Muscle layer of duodenum (tissue), 2 donors: Measurements from ENCODE around the gene LHFPL2.
A peak's percentile ranks its signal among the peaks of the same experiment; 100 is the strongest.

Experiments
- H3K27ac ChIP-seq: one replicate; pipeline ENCODE4 v1.7.0; 2013; ENCODE audit warnings: mild to moderate bottlenecking, low read length
- H3K27me3 ChIP-seq: one replicate; pipeline ENCODE4 v1.7.0; 2013; ENCODE audit warnings: low read depth, mild to moderate bottlenecking, control low read depth, low read length
- H3K36me3 ChIP-seq, 2 donors: one replicate each; pipeline ENCODE4 v1.7.0; 2013; ENCODE audit warnings: low read length in 2 of 2, control low read depth in 1 of 2, mild to moderate bottlenecking in 1 of 2; ENCODE audit not compliant: insufficient read depth in 2 of 2, control insufficient read depth in 1 of 2
- H3K4me1 ChIP-seq, 2 donors: one replicate each; pipeline ENCODE4 v1.7.0; 2013; ENCODE audit warnings: low read length in 2 of 2, mild to moderate bottlenecking in 2 of 2, control low read depth in 1 of 2, moderate library complexity in 1 of 2; ENCODE audit not compliant: insufficient read depth in 2 of 2, control insufficient read depth in 1 of 2
- H3K4me3 ChIP-seq, 2 donors: one replicate each; pipeline ENCODE4 v1.7.0; 2013; ENCODE audit warnings: low read length in 2 of 2, low read depth in 1 of 2, mild to moderate bottlenecking in 1 of 2
- H3K9me3 ChIP-seq, 2 donors: one replicate each; pipeline ENCODE4 v1.7.0; 2013; ENCODE audit warnings: low read length in 2 of 2, control low read depth in 1 of 2, mild to moderate bottlenecking in 1 of 2; ENCODE audit not compliant: control insufficient read depth in 1 of 2
- donor health status: healthy.

Gene LHFPL2

DNA sequence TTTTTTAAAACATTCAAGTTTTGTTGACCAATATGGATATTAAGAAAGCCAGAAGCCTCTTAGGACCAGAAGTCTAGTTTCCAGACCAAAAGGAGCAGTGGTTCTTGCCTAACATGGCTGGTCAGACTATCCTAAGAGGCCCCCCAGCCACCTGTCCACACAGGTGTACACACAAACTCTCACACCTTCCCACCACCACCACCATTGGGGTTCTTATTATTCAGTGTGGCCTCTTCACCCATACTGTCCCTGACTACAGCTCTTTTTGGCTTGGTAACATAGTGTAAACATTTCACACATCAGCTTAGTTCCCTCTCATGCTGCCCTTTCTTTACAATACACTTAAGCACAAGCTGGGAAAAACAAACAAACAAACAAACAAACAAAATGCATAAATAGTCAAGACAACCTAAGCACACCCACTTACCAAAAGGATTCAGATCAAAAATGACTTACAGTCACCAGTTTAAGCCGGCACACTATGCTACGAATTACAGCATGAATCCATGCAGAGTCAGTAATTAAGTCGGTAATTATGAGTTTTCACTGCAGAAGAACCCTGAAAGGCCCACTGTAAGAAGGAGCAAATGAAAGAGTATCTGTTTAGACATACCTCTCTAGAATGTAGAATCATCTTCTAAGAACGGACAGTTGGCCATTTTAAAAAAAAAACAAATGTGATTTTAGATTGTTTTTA, 9.5 kb downstream of the LHFPL2 start:
- Histone ChIP-seq H3K4me3 (peak overlapping the region in 1 of 2 donors; percentile 22), H3K27me3 (no peaks in the 10 kb centered on the region), H3K27ac (peak overlapping the region; percentile 40), H3K9me3 (no peaks in the 10 kb centered on the region), H3K36me3 (no peaks in the 10 kb centered on the region), H3K4me1 (peaks cover 21 to 63% of the 10 kb centered on the region in 2 donors)

DNA sequence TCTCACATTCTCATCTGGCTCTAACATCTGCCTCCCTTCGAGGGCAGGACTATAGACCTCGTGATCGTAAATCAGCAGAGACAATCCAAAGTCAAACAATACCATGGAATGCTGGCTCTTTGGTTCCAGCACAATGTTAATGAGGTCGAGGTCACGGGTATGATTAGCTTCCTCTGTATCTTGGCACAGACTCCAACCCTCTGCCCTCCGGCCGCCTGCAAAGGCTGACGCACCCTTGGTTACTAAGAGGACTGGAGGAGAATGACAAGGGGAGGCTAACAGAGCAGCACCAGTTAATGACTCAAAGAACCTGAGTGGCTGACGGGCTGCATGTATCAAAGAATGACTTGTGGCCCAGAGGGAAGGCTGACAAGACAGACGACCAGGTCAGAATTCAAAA, 10.1 kb downstream of the LHFPL2 start:
- no peaks in the 10 kb centered on the region for H3K36me3 ChIP-seq
- H3K9me3 ChIP-seq = no peaks in the 10 kb centered on the region
- H3K4me1 ChIP-seq = peaks cover 21 to 70% of the 10 kb centered on the region in 2 donors
- peak overlapping the region; percentile 40 for H3K27ac ChIP-seq
- H3K4me3 ChIP-seq = peak overlapping the region in 1 of 2 donors; percentile 22
- H3K27me3 ChIP-seq = no peaks in the 10 kb centered on the region

DNA sequence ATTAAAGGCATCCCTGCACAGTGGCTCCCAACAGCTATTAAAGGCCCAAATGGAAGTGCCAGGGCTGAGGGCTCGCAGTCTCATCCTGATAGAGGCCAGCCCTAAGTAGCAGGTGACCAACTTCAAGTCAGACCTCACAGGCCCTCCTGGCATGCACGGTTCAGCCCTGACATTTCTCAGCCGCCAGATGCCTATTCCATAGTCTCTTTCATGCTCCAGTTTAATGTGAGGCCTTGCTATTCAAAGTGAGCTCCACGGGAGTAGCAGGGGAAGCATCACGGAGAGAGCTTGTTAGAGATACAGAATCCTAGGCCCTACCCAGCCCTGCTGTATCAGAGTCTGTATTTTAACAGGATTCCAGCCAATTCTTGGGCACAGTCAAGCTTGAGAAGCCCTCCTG, 11.1 kb downstream of the LHFPL2 start:
- H3K27me3 ChIP-seq = no peaks in the 10 kb centered on the region
- H3K27ac ChIP-seq = no peak overlapping the region
- H3K4me3 ChIP-seq = no peak overlapping the region
- H3K36me3 ChIP-seq = peaks cover 0 to 4% of the 10 kb centered on the region in 2 donors
- H3K9me3 ChIP-seq = no peaks in the 10 kb centered on the region
- H3K4me1 ChIP-seq = peaks cover 21 to 69% of the 10 kb centered on the region in 2 donors

GRCh38 chr5:78636682-78637081, 11.9 kb downstream of the LHFPL2 start:
- H3K36me3 ChIP-seq = peaks cover 0 to 10% of the 10 kb centered on the region in 2 donors

DNA sequence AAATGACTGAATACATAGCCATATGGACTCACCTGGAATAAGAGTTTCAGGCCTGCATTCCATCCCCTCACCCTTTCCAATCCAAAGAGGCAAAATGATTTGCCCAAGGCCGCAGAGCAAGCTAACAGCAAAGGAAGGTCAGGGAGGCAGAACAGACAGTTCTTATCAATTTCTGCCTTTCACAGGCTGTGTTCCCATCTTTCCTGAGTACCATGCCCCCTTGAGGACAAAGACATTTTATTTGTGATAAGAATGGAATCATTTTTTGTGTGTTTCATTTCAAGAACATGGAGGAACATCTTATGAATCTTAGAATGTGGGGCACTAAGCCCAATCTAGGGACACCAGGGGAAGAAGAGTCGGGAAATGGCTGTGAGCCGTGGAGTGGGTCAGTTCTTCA, 13.9 kb downstream of the LHFPL2 start:
- Histone ChIP-seq H3K4me1 (peaks cover 18 to 54% of the 10 kb centered on the region in 2 donors), H3K27ac (no peak overlapping the region), H3K4me3 (no peak overlapping the region)

More at GRCh38 chr5:78636682-78637081, 11.9 kb downstream of the LHFPL2 start:
- Histone ChIP-seq H3K27ac (no peak overlapping the region), H3K4me1 (peaks cover 21 to 61% of the 10 kb centered on the region in 2 donors), H3K27me3 (no peaks in the 10 kb centered on the region), H3K4me3 (no peak overlapping the region), H3K9me3 (no peaks in the 10 kb centered on the region)

DNA sequence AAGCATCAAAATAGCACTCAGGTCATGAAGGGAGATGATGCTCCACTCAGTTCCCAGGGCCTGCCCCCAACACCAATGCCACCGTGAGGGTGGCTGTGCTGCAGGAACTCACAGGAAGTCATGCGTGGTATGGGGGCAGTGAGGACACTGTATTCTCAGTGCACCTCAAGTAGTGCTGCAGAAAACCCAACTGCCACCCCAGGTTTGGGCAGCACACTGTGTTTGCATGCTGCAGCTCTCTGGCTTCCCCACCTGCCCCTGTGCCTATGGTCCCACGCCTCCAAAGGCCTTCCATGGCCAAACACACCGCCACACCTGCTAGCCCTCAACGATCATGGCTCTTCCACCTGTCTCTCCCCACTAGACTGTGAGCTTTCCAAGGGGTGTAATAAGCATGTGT, 14.3 kb downstream of the LHFPL2 start:
- Histone ChIP-seq H3K27me3 (no peaks in the 10 kb centered on the region), H3K36me3 (peaks cover 10 to 18% of the 10 kb centered on the region in 2 donors), H3K4me1 (peaks cover 18 to 55% of the 10 kb centered on the region in 2 donors), H3K4me3 (no peak overlapping the region), H3K9me3 (no peaks in the 10 kb centered on the region), H3K27ac (no peak overlapping the region)

More for the DNA sequence above, 13.9 kb downstream of the LHFPL2 start:
- Histone ChIP-seq H3K9me3 (no peaks in the 10 kb centered on the region), H3K36me3 (peaks cover 10 to 18% of the 10 kb centered on the region in 2 donors), H3K27me3 (no peaks in the 10 kb centered on the region)

- Histone ChIP-seq H3K27me3 (no peaks in the 10 kb centered on the region), H3K27ac (no peak overlapping the region), H3K36me3 (peaks cover 10 to 18% of the 10 kb centered on the region in 2 donors), H3K4me1 (peaks cover 13 to 55% of the 10 kb centered on the region in 2 donors), H3K4me3 (no peak overlapping the region), H3K9me3 (no peaks in the 10 kb centered on the region)
Observed at GRCh38 chr5:78633700-78634099, 14.9 kb downstream of the LHFPL2 start.

GRCh38 chr5:78632467-78632866, 16.1 kb downstream of the LHFPL2 start:
- H3K4me1 ChIP-seq = peaks cover 8 to 57% of the 10 kb centered on the region in 2 donors
- no peaks in the 10 kb centered on the region for H3K9me3 ChIP-seq
- peaks cover 10 to 18% of the 10 kb centered on the region in 2 donors for H3K36me3 ChIP-seq

DNA sequence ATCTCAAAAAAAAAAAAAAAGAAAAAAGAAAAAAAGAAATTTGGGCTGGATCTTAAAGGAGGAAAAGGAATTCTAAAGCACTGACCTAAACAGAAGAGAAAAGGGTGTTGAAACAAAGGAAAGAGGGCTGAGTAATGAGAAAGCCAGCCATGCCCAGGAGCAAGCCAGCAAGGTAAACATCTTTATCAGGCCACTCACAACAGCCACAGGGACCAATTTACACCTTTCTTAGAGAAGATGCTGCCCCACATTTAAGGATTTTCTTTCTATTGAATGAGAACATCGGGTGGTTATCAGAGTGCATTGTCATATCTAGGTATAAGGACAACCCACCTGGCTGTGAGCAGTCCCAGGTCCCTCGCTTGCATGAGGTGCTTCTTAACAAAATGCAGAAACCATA, 16.6 kb downstream of the LHFPL2 start:
- Histone ChIP-seq H3K4me3 (no peak overlapping the region), H3K4me1 (peaks cover 8 to 57% of the 10 kb centered on the region in 2 donors), H3K36me3 (peaks cover 10 to 18% of the 10 kb centered on the region in 2 donors), H3K27me3 (no peaks in the 10 kb centered on the region), H3K27ac (no peak overlapping the region), H3K9me3 (no peaks in the 10 kb centered on the region)

More at GRCh38 chr5:78632467-78632866, 16.1 kb downstream of the LHFPL2 start:
- no peak overlapping the region for H3K27ac ChIP-seq
- H3K4me3 ChIP-seq = no peak overlapping the region
- no peaks in the 10 kb centered on the region for H3K27me3 ChIP-seq

DNA sequence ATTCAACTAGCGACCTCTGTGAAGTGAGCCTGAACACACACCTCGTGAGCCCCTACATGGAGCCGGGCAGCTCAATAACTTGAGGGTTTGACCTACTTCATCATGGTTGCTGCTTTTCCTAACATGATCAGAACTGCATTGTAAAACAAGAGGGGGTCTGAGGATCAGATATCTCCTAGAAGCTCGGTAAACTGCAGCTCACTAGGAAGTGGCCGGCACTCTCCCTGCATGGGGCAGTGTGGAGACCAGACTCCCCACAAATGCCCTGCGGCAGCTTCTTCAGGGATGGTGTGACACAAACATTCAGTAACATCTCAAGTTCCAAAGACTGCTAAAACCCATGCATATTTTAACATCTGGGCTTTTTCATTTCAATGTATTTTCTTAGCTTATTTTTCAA, 18.5 kb downstream of the LHFPL2 start:
- H3K27ac ChIP-seq = no peak overlapping the region
- H3K36me3 ChIP-seq = peaks cover 10 to 18% of the 10 kb centered on the region in 2 donors
- peaks cover 8 to 70% of the 10 kb centered on the region in 2 donors for H3K4me1 ChIP-seq
- no peaks in the 10 kb centered on the region for H3K9me3 ChIP-seq
- no peak overlapping the region for H3K4me3 ChIP-seq
- H3K27me3 ChIP-seq = no peaks in the 10 kb centered on the region

- Histone ChIP-seq H3K36me3 (peaks cover 10 to 18% of the 10 kb centered on the region in 2 donors), H3K27ac (no peak overlapping the region), H3K4me3 (no peak overlapping the region), H3K27me3 (no peaks in the 10 kb centered on the region), H3K4me1 (peaks cover 3 to 71% of the 10 kb centered on the region in 2 donors), H3K9me3 (no peaks in the 10 kb centered on the region)
Observed at GRCh38 chr5:78629624-78630023, 18.9 kb downstream of the LHFPL2 start.
